GM20431 (cell line): ENCODE data around the gene PRKCD.

ENCODE experiments used
- in situ Hi-C: fragments of 300-500 bp; cut with MseI, MboI; formaldehyde crosslinking; loops from one replicate; pipeline ENCODE4 v1.15.0; 2020; ENCODE audit warnings: low sequenced_read_pairs; ENCODE audit not compliant: unreplicated experiment

PRKCD gene

DNA sequence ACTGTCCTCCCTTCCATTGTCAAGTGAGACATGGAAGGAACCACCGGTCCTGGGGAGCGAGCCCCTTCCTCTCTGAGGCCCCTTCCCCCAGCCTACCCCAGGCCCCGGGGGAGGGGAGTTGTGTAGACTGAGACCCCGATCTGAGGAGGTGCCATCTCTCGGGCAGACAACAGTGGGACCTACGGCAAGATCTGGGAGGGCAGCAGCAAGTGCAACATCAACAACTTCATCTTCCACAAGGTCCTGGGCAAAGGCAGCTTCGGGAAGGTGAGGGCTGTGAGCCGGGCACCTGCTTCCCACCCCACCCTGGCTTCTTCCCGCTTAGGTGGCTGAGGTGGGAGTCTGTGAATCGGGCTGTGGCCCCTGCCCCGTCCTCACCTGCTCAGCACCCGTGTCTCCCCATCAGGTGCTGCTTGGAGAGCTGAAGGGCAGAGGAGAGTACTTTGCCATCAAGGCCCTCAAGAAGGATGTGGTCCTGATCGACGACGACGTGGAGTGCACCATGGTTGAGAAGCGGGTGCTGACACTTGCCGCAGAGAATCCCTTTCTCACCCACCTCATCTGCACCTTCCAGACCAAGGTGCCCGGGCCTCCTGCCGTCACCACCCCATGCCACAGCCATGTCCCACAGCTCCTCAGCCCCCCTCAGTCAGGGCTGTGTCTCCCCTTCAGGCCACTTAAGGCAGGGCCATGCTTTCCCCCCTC is 24.9 kb downstream of the PRKCD start:
- in situ Hi-C loops = no loop called here

DNA sequence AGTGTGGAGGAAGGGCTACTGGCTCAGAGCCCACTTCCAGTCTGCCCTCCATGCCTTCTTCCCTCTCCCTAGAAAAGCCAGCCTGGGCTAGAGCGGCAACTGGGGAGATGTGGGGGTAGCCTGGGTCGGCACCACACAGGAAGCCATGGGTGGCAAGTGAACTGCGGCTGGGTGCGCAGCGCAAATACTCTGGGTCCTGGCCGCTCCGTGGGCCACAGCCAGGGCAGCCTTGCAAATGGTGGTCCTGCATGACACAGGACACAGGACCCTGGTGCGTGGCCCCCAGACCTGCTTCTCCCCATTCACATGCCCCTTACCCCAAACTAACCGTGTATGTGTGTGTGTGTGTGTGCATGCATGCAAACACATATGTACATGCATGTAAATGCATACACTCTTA is 25.7 kb downstream of the PRKCD start:
- in situ Hi-C loops = no loop called here

DNA sequence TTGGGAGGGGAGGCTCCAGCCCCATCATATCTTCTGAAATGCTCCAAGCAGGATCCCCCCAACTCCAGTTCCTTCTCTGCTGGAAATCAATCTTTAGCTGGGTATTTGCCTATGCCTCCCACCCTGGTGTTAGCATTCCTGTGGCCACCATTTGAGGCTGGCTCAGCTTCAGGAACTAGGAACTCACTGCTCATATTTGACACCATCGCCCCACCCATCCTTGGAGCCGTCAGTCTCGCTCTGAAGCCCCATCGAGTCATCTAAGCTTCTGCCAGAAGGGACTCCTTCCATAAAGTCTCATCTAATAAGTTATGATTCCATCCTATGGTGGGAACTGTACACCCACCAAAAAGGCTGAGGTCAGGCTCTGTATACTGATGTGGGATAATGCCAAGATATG is 26.4 kb downstream of the PRKCD start:
- in situ Hi-C loops = no loop called here

DNA sequence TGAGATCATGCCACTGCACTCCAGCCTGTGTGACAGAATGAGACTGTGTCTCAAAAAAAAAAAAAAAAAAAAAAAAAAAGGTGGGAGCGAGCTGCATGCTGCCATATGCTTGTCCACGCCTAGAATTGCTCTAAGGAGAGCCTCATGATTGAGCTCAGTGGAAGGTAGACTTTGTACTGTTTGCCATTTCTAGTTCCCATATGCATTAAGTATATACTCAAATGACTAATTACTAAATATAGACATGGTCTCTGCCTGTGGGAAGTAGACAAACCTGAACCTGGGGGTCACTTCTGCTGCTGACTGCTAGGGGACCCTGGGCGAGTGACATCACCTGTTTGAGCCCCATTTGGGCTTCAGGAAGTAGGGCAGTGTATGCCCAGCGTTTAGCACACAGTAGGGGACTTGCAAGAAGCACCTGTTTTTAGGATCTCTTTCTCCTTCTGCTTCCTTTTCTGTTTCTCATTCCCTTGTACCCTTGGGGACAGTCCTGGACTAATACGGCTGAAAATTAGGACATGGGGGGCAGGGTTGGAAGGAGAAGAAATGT is 27.2 kb downstream of the PRKCD start:
- in situ Hi-C loops = no loop called here

DNA sequence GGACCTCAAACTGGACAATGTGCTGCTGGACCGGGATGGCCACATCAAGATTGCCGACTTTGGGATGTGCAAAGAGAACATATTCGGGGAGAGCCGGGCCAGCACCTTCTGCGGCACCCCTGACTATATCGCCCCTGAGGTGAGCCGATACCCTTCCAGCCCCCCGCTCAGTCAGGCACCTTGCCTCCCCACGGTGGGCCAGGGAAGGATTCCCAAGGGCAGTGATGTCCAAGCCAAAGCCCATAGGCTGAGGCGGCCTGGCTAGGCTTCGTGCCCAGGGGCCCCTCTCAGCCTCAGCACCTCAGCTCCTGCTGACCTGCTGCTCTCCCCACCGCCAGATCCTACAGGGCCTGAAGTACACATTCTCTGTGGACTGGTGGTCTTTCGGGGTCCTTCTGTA is 27.7 kb downstream of the PRKCD start:
- in situ Hi-C loops = no loop called here

DNA sequence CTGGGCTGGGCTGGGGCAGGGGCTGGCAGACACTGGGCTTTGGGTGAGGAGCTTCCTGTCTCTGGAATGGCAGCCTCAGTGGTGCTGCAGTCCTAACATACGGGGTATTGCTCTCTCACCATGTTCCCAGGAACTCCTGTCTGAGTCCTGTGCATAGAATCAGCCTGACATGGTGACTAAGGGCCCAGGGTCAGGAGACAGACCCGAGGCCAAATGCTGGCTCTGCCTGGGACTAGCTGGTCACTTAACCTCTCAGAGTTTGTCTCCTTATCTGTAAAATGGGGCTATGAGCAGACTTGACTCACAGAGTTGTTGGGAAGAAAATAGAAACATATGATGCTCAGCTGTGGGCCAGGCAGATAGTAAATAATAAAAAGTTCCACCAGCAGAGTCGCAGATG is 28.3 kb downstream of the PRKCD start:
- in situ Hi-C loops = no loop called here

DNA sequence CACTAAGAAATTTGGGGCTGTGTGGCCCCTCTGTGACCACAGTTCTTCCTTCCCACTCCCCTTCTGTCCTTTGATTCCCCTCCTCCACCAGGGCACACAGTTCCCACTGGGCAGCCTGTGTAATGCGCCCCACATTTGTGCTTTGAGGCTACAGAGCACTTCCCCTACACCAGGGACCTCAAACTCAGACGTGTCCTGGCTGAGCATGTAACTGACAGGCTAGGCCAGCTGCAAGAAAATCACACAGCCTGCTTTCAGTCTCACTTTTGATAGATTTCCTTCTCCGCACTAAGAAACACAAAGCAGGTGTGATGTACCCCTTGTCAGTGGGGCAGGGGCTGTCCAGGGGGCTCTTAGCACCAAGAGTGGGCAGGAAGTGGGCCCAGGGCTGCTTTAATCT is 29.6 kb downstream of the PRKCD start:
- in situ Hi-C loops = loop anchor here (10.0 kb wide), 1 partner anchor 56 kb away; the partner anchor contains the start of gene RFT1

DNA sequence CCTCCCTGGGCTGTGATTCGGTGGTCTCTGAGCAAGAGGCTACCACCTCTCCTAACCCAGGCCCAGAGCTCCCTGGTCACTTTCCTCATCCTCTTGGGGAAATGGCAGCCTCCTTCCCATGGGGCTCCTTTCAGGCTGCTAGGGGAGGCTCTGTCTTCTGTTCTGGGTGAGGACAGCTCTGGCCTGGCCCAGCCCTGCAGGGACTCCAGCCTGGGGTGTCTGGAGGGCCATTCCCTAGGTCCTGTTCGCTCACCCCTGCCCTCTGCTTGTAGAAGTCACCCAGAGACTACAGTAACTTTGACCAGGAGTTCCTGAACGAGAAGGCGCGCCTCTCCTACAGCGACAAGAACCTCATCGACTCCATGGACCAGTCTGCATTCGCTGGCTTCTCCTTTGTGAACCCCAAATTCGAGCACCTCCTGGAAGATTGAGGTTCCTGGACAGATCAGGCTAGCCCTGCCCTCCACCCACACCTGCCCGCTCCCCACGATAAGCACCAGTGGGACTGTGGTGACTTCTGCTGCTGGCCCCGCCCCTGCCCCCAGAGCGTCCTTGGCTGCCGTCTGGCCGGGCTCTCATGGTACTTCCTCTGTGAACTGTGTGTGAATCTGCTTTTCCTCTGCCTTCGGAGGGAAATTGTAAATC is 30.9 kb downstream of the PRKCD start:
- in situ Hi-C loops = loop anchor here (10.0 kb wide), 1 partner anchor 57 kb away; the partner anchor contains the start of gene RFT1

DNA sequence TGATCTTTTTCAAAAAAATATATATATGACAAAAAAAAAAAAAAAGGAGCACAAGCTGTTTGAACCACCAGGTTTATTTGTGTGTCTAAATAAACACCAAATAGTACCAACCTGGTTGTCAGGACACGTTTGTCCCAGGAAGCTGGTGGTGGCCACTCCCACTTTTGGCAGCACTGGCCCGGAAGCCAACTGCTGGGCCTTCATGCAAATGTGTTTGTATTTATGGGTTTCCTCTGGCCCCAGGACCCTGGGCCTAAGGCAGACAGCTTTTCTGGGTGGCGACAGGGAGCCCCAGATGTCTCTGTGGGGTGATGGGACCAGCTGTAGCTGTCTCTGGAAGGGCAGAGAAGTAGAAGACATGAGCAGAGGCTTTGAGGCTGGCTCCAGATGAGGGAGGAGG is 31.6 kb downstream of the PRKCD start:
- in situ Hi-C loops = loop anchor here (10.0 kb wide), 1 partner anchor 58 kb away; the partner anchor contains the start of gene RFT1

DNA sequence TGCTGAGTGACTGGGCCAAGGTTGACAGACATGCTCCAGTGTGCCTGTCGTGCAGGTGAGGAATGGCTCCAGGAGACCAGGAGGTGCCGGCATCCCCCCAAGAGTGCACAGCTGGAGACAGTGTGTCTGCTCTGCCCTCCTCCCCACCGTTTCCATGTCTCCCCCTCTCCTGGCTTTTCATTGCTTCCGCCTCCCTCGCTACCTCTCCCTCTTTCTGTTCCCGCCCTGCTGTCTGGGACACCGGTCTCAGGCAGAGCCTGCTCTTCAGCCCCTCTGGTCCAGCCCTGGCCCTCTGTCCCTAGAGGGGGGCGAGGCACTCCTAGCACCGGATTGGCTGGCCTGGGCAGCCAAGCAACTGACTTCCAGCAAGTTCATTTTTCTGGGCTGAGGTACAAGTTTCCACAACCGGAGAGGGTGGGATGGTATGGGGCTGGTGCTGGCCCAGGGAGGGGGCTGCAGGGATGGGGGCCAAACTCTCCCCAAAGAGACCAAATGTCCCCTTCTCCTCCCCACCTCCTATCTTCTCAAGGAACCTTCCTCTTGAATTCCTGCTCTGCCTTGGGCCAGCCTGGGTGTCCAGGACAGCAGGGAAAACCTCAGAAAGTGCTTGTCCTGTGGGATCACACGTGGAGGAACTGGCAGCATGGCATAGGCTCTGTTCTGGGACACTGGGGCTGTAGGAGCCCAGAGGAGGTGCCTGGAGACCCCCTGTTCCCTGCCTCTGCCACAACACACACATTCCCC is 32.6 kb downstream of the PRKCD start:
- in situ Hi-C loops = loop anchor here (10.0 kb wide), 1 partner anchor 59 kb away; the partner anchor contains the start of gene RFT1

DNA sequence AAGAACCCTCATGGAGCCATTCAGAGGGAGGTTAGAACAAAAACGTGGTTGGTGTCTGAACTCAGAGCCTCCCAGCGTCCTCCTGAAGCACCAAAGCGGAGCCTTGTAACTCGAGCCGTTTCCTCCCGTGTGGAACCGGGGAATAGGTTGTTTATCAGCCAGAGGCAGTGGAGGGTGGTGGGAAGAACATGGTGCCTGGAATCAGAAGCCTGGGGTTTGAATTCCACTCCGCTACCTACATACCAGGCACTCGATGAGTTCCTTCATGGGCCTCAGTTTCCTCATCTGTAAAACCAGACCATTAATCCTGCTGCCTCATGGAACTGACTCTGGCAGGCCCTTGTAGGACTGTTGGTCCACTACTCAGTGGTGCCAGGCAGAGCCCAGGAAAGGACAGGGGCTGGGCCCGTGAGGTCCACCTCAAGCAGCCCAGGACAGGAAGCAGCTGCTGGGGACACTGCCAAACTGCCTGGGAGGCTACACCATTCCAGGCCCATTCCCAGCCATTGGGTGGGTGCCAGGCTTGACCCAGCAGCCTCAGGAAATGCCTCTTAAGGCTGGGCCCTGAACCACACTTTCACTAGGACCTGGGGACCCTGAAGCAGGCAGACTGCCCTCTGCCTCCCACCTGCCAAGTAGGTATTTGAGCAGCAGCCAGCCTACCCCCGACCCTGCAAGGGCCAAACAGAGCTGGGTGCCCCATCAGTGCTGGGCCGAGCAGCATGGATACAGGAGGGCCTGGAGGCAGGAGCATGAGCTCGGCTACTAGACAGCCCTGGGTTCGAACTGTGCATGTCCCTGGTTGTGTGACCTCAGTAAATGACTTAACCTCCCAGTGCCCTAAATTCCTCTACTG is 33.4 kb downstream of the PRKCD start:
- in situ Hi-C loops = loop anchor here (10.0 kb wide), 1 partner anchor 60 kb away; the partner anchor contains the start of gene RFT1

DNA sequence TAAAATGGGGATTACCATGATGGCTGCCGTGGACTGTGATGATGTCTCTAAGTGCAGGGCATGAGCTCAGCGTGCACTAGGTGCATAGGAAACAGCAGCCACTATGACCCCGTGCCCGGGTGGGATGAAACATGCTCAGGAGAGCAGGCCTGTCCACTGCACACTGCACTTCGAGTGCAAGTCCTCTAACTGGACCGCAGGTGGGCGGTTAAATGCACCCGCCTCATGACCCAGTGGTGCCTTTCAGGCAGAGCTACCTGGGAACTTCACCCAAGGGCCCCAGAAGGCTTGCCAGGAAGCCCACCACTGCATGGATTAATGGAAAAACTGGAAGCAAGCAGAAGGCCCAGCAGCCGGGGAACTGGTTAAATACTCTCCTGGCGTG is 34.0 kb downstream of the PRKCD start:
- in situ Hi-C loops = loop anchor here (10.0 kb wide), 1 partner anchor 60 kb away; the partner anchor contains the start of gene RFT1

DNA sequence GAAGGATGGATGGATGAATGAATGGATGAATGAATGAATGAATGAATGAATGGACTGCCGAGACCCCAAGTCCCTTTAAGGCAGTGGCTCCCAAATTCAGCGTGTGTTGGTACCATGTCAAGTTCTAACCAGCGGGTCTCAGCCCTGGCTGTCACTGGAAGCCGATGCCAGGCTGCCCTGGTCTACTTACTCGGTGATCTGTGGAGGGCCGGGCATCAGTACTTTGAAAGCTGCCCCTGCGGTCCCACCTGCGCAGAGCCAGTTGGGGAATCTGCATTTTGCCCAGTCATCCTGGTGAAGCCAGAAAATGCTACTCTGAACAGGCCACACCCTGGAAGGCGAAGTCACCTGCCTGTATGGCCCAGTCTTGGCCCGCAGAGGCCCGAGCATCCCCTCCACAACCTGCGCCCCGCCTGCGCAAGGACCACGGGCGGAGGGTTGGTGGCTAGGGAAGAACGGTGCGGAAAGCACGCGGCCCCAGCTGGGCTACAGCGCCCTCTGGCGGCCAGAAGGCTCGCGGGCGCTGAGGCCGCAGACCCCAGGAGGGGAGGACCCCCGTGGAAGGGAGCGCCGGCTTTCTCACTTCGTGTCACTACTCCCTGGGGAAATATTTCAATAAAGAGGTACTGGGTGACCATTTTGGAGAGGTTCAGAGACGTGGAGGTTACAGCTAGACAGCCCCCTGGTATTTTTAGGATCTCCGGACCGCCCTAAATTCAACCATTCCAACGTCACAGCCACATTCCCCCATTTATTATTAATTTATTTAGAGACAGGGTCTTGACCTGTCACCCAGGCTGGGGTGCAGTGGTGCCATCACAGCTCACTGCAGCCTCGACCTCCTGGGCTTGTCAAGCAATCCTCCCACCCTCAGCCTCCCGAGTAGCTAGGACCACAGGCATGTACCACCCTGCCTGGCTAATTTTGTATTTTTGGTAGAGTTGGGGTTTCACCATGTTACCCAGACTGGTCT is 34.9 kb downstream of the PRKCD start:
- in situ Hi-C loops = loop anchor here (10.0 kb wide), 1 partner anchor 61 kb away; the partner anchor contains the start of gene RFT1

DNA sequence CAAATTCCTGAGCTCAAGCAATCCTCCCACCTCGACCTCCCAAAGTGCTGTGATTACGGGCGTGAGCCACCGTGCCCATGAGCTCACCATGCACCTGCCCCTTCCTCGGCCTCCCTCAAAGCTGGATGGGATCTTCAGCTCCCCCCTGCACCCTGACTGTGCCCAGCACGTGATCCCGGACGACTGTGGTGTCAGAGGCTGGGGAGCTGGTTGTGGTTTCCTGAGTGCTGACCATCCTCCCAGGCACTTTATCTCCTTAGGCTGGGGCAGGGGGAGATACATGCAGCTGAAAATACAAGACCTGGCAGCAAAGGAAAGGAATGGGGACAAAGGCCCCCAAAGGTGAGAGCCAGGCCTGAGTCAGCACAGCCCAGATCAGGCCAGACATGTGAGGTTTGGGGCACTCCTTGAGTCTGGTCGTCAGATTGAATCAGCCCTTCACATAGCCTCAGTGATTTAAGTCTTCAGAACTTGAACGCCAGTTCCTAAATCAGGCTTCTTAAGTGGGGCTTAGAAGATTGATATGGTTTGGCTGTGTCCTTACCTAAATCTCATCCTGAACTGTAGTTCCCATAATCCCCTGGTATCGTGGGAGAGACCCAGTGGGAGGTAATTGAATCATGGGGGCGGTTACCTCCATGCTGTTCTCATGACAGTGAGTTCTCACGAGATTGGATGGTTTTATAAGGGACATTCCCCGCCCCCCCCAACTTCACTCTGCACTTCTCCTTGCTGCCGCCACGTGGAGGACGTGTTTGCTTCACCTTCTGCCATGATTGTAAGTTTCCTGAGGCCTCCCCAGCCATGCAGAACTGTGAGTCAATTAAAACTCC is 35.8 kb downstream of the PRKCD start:
- in situ Hi-C loops = loop anchor here (10.0 kb wide), 1 partner anchor 62 kb away; the partner anchor contains the start of gene RFT1

DNA sequence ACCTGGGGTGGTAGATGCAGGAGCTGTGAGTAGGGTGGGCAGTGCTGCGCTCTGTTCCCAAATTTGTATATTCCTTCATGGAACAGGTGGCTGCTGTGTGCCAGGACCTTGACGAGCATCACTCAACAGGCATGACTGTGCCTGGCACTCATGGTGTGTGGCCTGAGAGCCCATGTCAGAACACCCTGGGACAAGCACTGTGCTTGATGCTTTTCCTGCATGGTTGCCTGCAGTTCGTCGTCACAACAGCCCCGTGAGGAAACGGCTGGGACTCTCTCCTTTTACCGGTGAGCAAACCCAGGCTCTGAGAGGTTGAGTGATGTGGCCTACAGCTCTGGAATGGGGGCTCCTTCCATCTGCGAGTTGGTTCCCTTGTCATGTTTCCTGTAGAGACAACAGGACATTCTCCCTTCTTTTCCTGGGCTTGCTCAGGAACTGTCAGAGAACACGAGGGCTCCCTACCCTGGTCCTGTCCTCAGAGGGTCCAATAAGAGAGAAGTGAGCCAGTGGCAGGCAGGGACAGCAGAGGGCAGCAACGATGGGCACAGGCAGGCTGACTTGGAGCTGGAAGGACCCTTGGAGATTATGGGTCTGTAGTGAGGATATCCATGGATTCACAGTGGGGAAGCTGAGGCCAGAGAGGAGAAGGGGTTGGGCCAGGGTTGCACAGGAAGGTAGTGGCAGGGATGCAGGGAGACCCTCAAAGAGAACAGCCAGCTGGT is 37.4 kb downstream of the PRKCD start:
- in situ Hi-C loops = loop anchor here (10.0 kb wide), 1 partner anchor 64 kb away; the partner anchor contains the start of gene RFT1

DNA sequence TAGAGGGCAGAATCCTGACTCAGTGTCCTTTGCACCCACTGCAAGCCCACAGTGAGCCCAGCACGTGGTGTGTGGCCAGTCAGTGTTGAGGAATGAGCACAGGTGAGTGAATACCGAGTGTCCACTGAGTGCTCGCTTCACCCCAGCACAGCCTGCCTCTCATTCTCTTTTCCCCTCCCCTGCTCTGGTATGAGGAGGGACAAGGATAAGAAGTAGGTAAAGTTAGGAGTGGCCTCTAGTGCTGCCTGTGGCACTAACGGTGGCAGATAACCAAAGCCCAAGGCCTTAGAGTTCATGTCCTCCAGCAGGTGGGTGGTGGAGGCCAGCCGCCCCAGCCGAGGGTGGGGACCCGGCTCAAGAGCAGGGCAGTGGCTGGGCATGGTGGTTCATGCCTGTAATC is 38.0 kb downstream of the PRKCD start:
- in situ Hi-C loops = loop anchor here (10.0 kb wide), 1 partner anchor 64 kb away; the partner anchor contains the start of gene RFT1

DNA sequence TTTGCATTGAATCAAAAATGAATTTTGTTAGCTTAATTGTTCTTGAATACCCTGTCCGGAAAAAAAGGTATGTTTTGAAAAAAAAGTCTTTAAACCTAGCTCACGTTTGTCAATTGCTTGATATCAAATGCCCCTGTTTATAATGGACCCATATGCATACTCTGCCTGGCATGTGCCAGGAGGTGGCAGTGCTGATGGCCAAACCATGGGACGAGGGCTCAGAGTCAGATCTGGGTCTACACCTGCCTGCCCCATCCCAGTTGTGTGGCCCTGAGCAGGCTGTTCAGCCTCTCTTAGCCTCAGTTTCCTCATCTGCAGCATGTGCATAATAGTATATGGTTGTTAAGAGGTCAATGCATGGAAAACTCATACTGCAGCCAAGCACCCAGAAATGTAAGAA is 38.8 kb downstream of the PRKCD start:
- in situ Hi-C loops = loop anchor here (10.0 kb wide), 1 partner anchor 65 kb away; the partner anchor contains the start of gene RFT1
